ENCODE measurements around the gene DROSHA.

GRCh38 chr5:31385774-31386537 is 145.9 kb downstream of the DROSHA start:
- TF ChIP-seq, protein P1, sequence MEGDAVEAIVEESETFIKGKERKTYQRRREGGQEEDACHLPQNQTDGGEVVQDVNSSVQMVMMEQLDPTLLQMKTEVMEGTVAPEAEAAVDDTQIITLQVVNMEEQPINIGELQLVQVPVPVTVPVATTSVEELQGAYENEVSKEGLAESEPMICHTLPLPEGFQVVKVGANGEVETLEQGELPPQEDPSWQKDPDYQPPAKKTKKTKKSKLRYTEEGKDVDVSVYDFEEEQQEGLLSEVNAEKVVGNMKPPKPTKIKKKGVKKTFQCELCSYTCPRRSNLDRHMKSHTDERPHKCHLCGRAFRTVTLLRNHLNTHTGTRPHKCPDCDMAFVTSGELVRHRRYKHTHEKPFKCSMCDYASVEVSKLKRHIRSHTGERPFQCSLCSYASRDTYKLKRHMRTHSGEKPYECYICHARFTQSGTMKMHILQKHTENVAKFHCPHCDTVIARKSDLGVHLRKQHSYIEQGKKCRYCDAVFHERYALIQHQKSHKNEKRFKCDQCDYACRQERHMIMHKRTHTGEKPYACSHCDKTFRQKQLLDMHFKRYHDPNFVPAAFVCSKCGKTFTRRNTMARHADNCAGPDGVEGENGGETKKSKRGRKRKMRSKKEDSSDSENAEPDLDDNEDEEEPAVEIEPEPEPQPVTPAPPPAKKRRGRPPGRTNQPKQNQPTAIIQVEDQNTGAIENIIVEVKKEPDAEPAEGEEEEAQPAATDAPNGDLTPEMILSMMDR (IDR thresholded peaks at IDR 0.05; ENCODE audit: borderline replicate concordance, extremely low read depth, low read length, poor library complexity, severe bottlenecking), result no peak
- TF ChIP-seq EZH2 (IDR thresholded peaks at IDR 0.05; ENCODE audit: borderline replicate concordance, low read depth, low read length, severe bottlenecking), result no peak

All from DND-41 (cell line).